NCI-H345 (cell line): Measurements from ENCODE around the gene RABGEF1.
"Not testable (repeated sequence)": the region's sequence is repeated elsewhere in the genome, so short reads cannot be mapped to it uniquely, and the experiment has no call there.

ENCODE experiments used
- DNase-seq: peaks from one replicate; lab custom pipeline; 2025; lab: John Stamatoyannopoulos, UW

Gene RABGEF1

GRCh38 chr7:66815186-66815875 is 74.8 kb downstream of the RABGEF1 start:
- not testable (repeated sequence) for DNase-seq

GRCh38 chr7:66815951-66816350 is 75.4 kb downstream of the RABGEF1 start:
- no peak for DNase-seq

- not testable (repeated sequence) for DNase-seq
Observed at GRCh38 chr7:66816658-66817057, 76.1 kb downstream of the RABGEF1 start.

GRCh38 chr7:66817208-66817795 is 76.8 kb downstream of the RABGEF1 start:
- DNase-seq: not testable (repeated sequence)

GRCh38 chr7:66817956-66818355 is 77.4 kb downstream of the RABGEF1 start:
- DNase-seq: not testable (repeated sequence)

- no peak for DNase-seq
Observed at GRCh38 chr7:66824041-66824440, 83.5 kb downstream of the RABGEF1 start.

- not testable (repeated sequence) for DNase-seq
Observed at GRCh38 chr7:66825538-66825937, 85.0 kb downstream of the RABGEF1 start.

- no peak for DNase-seq
Observed at GRCh38 chr7:66826649-66827048, 86.1 kb downstream of the RABGEF1 start.

GRCh38 chr7:66830976-66831375 is 90.4 kb downstream of the RABGEF1 start:
- not testable (repeated sequence) for DNase-seq

GRCh38 chr7:66832531-66833351 is 92.2 kb downstream of the RABGEF1 start:
- DNase-seq: no peak

GRCh38 chr7:66837007-66837406 is 96.5 kb downstream of the RABGEF1 start:
- no peak for DNase-seq

GRCh38 chr7:66837661-66838060 is 97.1 kb downstream of the RABGEF1 start:
- no peak for DNase-seq

GRCh38 chr7:66839814-66840213 is 99.3 kb downstream of the RABGEF1 start:
- DNase-seq: no peak

GRCh38 chr7:66840316-66840715 is 99.8 kb downstream of the RABGEF1 start:
- no peak for DNase-seq

- DNase-seq: no peak
Observed at GRCh38 chr7:66841898-66842297, 101.4 kb downstream of the RABGEF1 start.

GRCh38 chr7:66843492-66843891 is 103.0 kb downstream of the RABGEF1 start:
- not testable (repeated sequence) for DNase-seq

GRCh38 chr7:66844552-66845378 is 104.2 kb downstream of the RABGEF1 start:
- peak; percentile 97 for DNase-seq

GRCh38 chr7:66845379-66846095 is 105.0 kb downstream of the RABGEF1 start:
- no peak for DNase-seq

- DNase-seq: not testable (repeated sequence)
Observed at GRCh38 chr7:66846096-66846445, 105.5 kb downstream of the RABGEF1 start.

- DNase-seq: not testable (repeated sequence)
Observed at GRCh38 chr7:66847523-66847855, 107.0 kb downstream of the RABGEF1 start.
